Measurements from ENCODE around the gene ADCY1. TPM values are rescaled to one million over a fixed set of nuclear protein-coding genes. Genes with fewer than 3 reads are reported as not detected.
"Not testable (repeated sequence)": the region's sequence is repeated elsewhere in the genome, so short reads cannot be mapped to it uniquely, and the experiment has no call there.

The ADCY1 gene
- total RNA-seq, 4 donors from 2014 or later, result 2.3 to 4.8 (median 2.8) TPM

- no peak for DNase-seq (ENCODE audit: low spot score)
- no peak for TF ChIP-seq CTCF (IDR thresholded peaks at IDR 0.05)
- ATAC-seq (ENCODE audit: low FRiP score), result no peak
Observed at GRCh38 chr7:45717537-45718235, 143.5 kb downstream of the ADCY1 start.

- ATAC-seq (ENCODE audit: low FRiP score), result no peak
- no peak for DNase-seq (ENCODE audit: low spot score)
- TF ChIP-seq CTCF (IDR thresholded peaks at IDR 0.05), result no peak
Observed at GRCh38 chr7:45718464-45719330, 144.5 kb downstream of the ADCY1 start.

DNA sequence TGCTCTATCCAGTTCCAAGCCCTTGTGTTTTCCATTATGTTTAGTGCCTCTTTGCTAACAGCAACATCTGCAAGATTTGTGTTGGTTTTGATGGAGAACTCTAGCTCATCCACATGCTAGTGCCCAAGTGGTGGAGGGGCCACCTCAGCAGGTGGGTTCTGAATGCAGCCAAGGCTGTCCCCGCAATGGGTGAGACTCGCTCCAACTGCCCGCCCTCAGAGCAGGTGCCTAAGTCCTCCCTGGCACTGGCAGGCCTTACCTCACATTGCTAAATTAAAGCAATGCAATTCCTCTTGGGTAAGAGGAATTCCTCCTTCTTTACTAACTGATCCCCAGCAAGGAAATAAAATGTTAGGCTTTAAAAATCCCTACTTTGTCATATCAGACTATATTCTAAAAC, 146.8 kb downstream of the ADCY1 start:
- no peak for TF ChIP-seq CTCF (IDR thresholded peaks at IDR 0.05)
- ATAC-seq (ENCODE audit: low FRiP score) (no peak), DNase-seq (ENCODE audit: low spot score) (no peak)

- TF ChIP-seq CTCF (IDR thresholded peaks at IDR 0.05), result no peak
- ATAC-seq (ENCODE audit: low FRiP score) (no peak), DNase-seq (ENCODE audit: low spot score) (no peak)
Observed at GRCh38 chr7:45721686-45722598, 147.8 kb downstream of the ADCY1 start.

- not testable (repeated sequence) for DNase-seq (ENCODE audit: low spot score); ATAC-seq (ENCODE audit: low FRiP score)
Observed at GRCh38 chr7:45725231-45725630, 151.1 kb downstream of the ADCY1 start.

- TF ChIP-seq CTCF (IDR thresholded peaks at IDR 0.05), result no peak
- no peak for DNase-seq (ENCODE audit: low spot score)
- no peak for ATAC-seq (ENCODE audit: low FRiP score)
Observed at GRCh38 chr7:45726883-45727282, 152.7 kb downstream of the ADCY1 start.

- DNase-seq (ENCODE audit: low spot score); ATAC-seq (ENCODE audit: low FRiP score): not testable (repeated sequence)
Observed at GRCh38 chr7:45731692-45732443, 157.7 kb downstream of the ADCY1 start.

GRCh38 chr7:45738920-45739319, 164.8 kb downstream of the ADCY1 start:
- not testable (repeated sequence) for DNase-seq (ENCODE audit: low spot score); ATAC-seq (ENCODE audit: low FRiP score)

DNA sequence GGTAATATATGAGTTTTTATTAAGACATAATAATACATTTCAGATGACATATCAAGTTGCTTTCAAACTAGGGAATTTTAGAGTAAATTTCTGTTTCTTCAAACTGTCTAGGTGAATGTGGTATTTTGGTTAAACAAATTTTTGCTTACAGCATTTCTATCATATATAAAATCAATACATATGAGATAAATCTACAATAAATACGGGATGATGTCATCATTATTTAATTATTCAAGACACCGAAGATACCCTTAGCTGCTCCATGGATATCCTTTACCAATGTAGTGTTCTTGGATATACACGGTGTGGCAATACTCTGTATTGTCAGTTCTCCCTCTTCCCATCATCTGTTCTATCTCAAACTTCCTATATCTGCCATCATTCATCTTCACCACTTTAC, 166.4 kb downstream of the ADCY1 start:
- ATAC-seq (ENCODE audit: low FRiP score); DNase-seq (ENCODE audit: low spot score): not testable (repeated sequence)

- ATAC-seq (ENCODE audit: low FRiP score); DNase-seq (ENCODE audit: low spot score): not testable (repeated sequence)
Observed at GRCh38 chr7:45748976-45749375, 174.8 kb downstream of the ADCY1 start.

- DNase-seq (ENCODE audit: low spot score); ATAC-seq (ENCODE audit: low FRiP score): not testable (repeated sequence)
Observed at GRCh38 chr7:45751352-45751751, 177.2 kb downstream of the ADCY1 start.
